ENCODE results near the gene PRDM7. TPM values are rescaled to one million over a fixed set of nuclear protein-coding genes. Genes with fewer than 3 reads are reported as not detected.
A peak's percentile ranks its signal among the peaks of the same experiment; 100 is the strongest.
"Not testable (repeated sequence)": the region's sequence is repeated elsewhere in the genome, so short reads cannot be mapped to it uniquely, and the experiment has no call there.

PRDM7 gene
- total and polyA plus RNA-seq, 9 of the 15 experiments (the other 6 are each of a cell fraction or from before 2014, with no cell fraction given) = not detected

DNA sequence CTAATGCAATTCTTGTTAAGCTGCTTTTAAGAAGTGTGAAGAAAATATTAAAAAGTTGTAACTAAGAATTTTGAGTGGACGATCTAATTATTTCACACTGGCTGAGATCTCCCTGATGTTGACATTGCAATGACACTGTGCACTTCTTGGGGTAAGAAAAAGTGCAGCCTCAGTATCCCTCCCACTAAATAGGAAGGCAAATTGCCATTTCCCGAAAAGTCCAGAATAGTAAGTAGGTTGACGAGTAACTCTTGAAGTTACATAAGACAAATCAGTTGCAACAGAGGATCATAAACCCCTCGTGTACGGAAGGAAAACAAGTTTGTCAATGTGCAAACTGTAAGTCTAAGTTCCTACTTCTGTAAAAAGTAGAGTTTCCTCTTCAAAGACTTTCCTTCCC, 21.8 kb upstream of the PRDM7 start:
- intact Hi-C loops (cut with micrococcal nuclease); DNase-seq (ENCODE audit: extremely low read depth in 1 of 4, low spot score in 3 of 4); ATAC-seq; H3K4me2 ChIP-seq (ENCODE audit: insufficient read depth, low read length); H2AFZ ChIP-seq (ENCODE audit: low read depth, low read length); BruUV-seq (replicated peaks); H3K4me3 ChIP-seq; H3K27me3 ChIP-seq (ENCODE audit: control insufficient read depth in 2 of 2, insufficient read depth in 2 of 2, low read length in 2 of 2); H4K20me1 ChIP-seq (replicated peaks; ENCODE audit: control insufficient read depth, insufficient read depth, low read length); H3K79me2 ChIP-seq (ENCODE audit: control insufficient read depth, insufficient read depth, low read length); H3K9me3 ChIP-seq (replicated peaks; ENCODE audit: control insufficient read depth, insufficient read depth, low read depth, low read length); H3K9me1 ChIP-seq (ENCODE audit: control insufficient read depth, insufficient read depth, low read length); H3K36me3 ChIP-seq (ENCODE audit: control insufficient read depth, insufficient read depth, low read length); H3K27ac ChIP-seq (ENCODE audit: extremely low read depth, low read depth, low read length); in situ Hi-C loops (cut with MboI); FAIRE-seq; POLR2A ChIA-PET; CTCF ChIA-PET (ENCODE audit: low intra/inter-chr PET ratio); H3K4me1 ChIP-seq (replicated peaks in 1 of 2; ENCODE audit: control insufficient read depth in 2 of 2, insufficient read depth in 2 of 2, low read length in 2 of 2); H3K9ac ChIP-seq (ENCODE audit: insufficient read depth in 1 of 2, low read depth in 2 of 2, low read length in 2 of 2): not testable (repeated sequence)
- WGBS (ENCODE audit: insufficient coverage, low coverage, missing lambda C conversion rate) = 46% methylated on average over 2 of the region's 5 CpGs

- H3K9ac ChIP-seq (ENCODE audit: insufficient read depth in 1 of 2, low read depth in 2 of 2, low read length in 2 of 2); H3K4me2 ChIP-seq (ENCODE audit: insufficient read depth, low read length); H2AFZ ChIP-seq (ENCODE audit: low read depth, low read length); H3K27ac ChIP-seq (ENCODE audit: extremely low read depth, low read depth, low read length); in situ Hi-C loops (cut with MboI); H3K79me2 ChIP-seq (ENCODE audit: control insufficient read depth, insufficient read depth, low read length); H3K9me3 ChIP-seq (replicated peaks; ENCODE audit: control insufficient read depth, insufficient read depth, low read depth, low read length); POLR2A ChIA-PET; H3K4me3 ChIP-seq; H3K4me1 ChIP-seq (replicated peaks in 1 of 2; ENCODE audit: control insufficient read depth in 2 of 2, insufficient read depth in 2 of 2, low read length in 2 of 2); H4K20me1 ChIP-seq (replicated peaks; ENCODE audit: control insufficient read depth, insufficient read depth, low read length); H3K9me1 ChIP-seq (ENCODE audit: control insufficient read depth, insufficient read depth, low read length); BruUV-seq (replicated peaks); FAIRE-seq; H3K36me3 ChIP-seq (ENCODE audit: control insufficient read depth, insufficient read depth, low read length); H3K27me3 ChIP-seq (ENCODE audit: control insufficient read depth in 2 of 2, insufficient read depth in 2 of 2, low read length in 2 of 2); intact Hi-C loops (cut with micrococcal nuclease): not testable (repeated sequence)
- peak; percentile 22; the same call in 1 of the 2 replicates for TF ChIP-seq SMC3 (conservative IDR thresholded peaks at IDR 0.05; ENCODE audit: insufficient read depth, low read depth, low read length)
- TF ChIP-seq RAD21 (CRISPR knock-in tag; conservative IDR thresholded peaks at IDR 0.05 in 1 of 2, IDR thresholded peaks at IDR 0.05 in 1 of 2) = peak; percentile 38 to 48
- TF ChIP-seq CTCF (IDR thresholded peaks at IDR 0.05 in 2 of 3, conservative IDR thresholded peaks at IDR 0.05 in 1 of 3; ENCODE audit: insufficient read depth in 2 of 3, low read depth in 1 of 3, low read length in 3 of 3) = peak; percentile 51 to 65 (median 58)
- peak; percentile 64 for TF ChIP-seq CTCFL (IDR thresholded peaks at IDR 0.05; ENCODE audit: borderline replicate concordance, insufficient read depth, low read depth, low read length, poor library complexity, severe bottlenecking)
- peak in 3 of 4 experiments; percentile 15 to 62 (median 20) for DNase-seq (ENCODE audit: extremely low read depth in 1 of 4, low spot score in 3 of 4)
- CTCF ChIA-PET (ENCODE audit: low intra/inter-chr PET ratio) = interaction anchor here (1.4 kb wide), 1 partner anchor 15 kb away, joined by 6 read pairs; no protein-coding TSS in a partner anchor
- peak; percentile 97 for ATAC-seq
- WGBS (ENCODE audit: insufficient coverage, low coverage, missing lambda C conversion rate) = 10% methylated on average over 6 of the region's 9 CpGs
Measured at GRCh38 chr16:90097010-90097684, 20.0 kb upstream of the PRDM7 start.

Measured in K562 (cell line).